ENCODE data around the gene SMARCD1. TPM values are rescaled to one million over a fixed set of nuclear protein-coding genes. Genes with fewer than 3 reads are reported as not detected.

SMARCD1 gene
- total RNA-seq, 2 donors from 2014 or later: 34.2 to 52.7 TPM

- Histone ChIP-seq H3K36me3 (replicated peaks in 1 of 2; ENCODE audit: insufficient read depth in 1 of 2, low read depth in 2 of 2) (no peaks in the 10 kb centered on the region), H3K4me1 (peaks cover 21% of the 10 kb centered on the region), H3K9me3 (no peaks in the 10 kb centered on the region), H3K4me3 (no peak overlapping the region), H3K27ac (no peak overlapping the region), H3K27me3 (peaks cover 0 to 10% of the 10 kb centered on the region in 2 donors)
- intact Hi-C loops (cut with DNase I): loop anchor here (5.0 kb wide), 1 partner anchor 88 kb away; the partner anchor contains the start of gene AQP6
- ATAC-seq (no peak), DNase-seq (no peak)
- no peak for TF ChIP-seq POLR2A (IDR thresholded peaks at IDR 0.05)
- TF ChIP-seq CTCF (IDR thresholded peaks at IDR 0.05): no peak
- 59 to 75% methylated on average over 1 to 4 of the region's 4 CpGs for WGBS, 2 donors
Observed at GRCh38 chr12:50060120-50060468, 25.0 kb upstream of the SMARCD1 start.

DNA sequence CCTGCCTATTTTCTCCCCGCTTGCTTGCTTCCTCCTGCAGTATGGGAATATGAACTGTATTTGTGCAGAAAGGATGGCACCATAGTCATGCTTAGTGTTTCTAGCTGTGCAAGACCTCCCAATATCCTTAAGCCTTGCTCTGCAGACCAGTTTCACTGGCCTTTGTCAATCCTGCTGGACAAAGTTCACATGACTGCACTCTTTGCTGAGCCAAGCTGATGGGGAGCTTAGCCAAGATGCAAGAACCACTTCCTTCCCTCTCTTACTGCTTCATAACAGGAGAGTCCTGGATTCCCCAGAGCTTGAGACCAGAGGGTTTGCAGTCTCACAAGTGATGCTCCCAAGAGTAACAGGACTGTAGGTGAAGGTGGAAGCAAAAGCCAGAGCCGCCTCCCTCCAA, 24.0 kb upstream of the SMARCD1 start:
- ATAC-seq: no peak
- intact Hi-C loops (cut with DNase I): loop anchor here (5.0 kb wide), 1 partner anchor 89 kb away; the partner anchor contains the start of gene AQP6
- H3K27me3 ChIP-seq: peaks cover 0 to 2% of the 10 kb centered on the region in 2 donors
- no peak for TF ChIP-seq CTCF (IDR thresholded peaks at IDR 0.05)
- no peak for TF ChIP-seq POLR2A (IDR thresholded peaks at IDR 0.05)
- no peaks in the 10 kb centered on the region for H3K36me3 ChIP-seq (replicated peaks in 1 of 2; ENCODE audit: insufficient read depth in 1 of 2, low read depth in 2 of 2)
- no peaks in the 10 kb centered on the region for H3K9me3 ChIP-seq
- no peak overlapping the region for H3K27ac ChIP-seq
- WGBS, 2 donors: 72 to 96% methylated on average over 2 of the region's 2 CpGs
- no peak overlapping the region for H3K4me3 ChIP-seq
- peaks cover 14% of the 10 kb centered on the region for H3K4me1 ChIP-seq
- DNase-seq: peak in 1 of 4 donors; percentile 48

- ATAC-seq (no peak), DNase-seq (no peak)
- peaks cover 5% of the 10 kb centered on the region for H3K4me1 ChIP-seq
- 57 to 62% methylated on average over 6 of the region's 6 CpGs for WGBS, 2 donors
- intact Hi-C loops (cut with DNase I): loop anchor here (5.0 kb wide), 1 partner anchor 90 kb away; the partner anchor contains the start of gene AQP6
- H3K27ac ChIP-seq: no peak overlapping the region
- H3K4me3 ChIP-seq: no peak overlapping the region
- H3K9me3 ChIP-seq: no peaks in the 10 kb centered on the region
- TF ChIP-seq POLR2A (IDR thresholded peaks at IDR 0.05): no peak
- TF ChIP-seq CTCF (IDR thresholded peaks at IDR 0.05): no peak
- no peaks in the 10 kb centered on the region for H3K36me3 ChIP-seq (replicated peaks in 1 of 2; ENCODE audit: insufficient read depth in 1 of 2, low read depth in 2 of 2)
- H3K27me3 ChIP-seq: no peaks in the 10 kb centered on the region
Observed at GRCh38 chr12:50061946-50062686, 23.0 kb upstream of the SMARCD1 start.

DNA sequence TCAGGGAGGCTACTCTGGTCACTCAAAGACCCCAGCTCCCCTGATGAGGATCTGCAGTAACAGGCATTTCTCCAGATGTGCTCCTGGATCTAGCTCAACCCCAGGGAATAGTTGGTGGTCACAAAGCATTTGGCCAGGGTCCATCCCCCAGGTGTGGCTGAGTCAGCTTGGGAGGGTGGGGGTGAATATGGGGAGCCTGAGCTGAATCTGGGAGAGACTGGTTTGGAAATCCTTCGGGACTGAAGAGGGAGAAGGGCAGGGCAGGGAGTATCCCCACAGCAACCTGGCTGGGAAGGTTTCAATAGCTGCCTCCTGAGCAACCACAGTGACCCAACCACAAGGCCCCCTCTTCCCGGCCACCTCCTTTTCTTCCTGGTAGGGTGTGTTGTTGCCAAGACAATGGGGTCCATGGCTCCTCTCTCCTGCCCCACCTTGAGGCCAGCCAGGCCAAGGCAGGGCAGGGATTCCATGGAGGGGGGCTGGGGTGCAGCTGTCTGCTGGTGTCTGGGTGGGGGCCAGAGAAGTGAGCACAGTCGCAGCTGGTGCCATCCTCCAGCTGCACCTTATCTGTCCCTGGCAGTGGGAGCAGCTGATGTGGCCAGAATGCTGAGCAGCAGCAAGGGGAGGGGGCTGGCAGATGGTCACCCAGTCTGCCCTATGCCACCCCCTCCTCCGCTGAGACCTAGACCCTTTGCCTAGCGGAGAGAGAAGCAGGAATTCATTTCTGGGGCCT, 22.2 kb upstream of the SMARCD1 start:
- Histone ChIP-seq H3K27ac (no peak overlapping the region), H3K4me3 (no peak overlapping the region), H3K36me3 (replicated peaks in 1 of 2; ENCODE audit: insufficient read depth in 1 of 2, low read depth in 2 of 2) (no peaks in the 10 kb centered on the region), H3K9me3 (no peaks in the 10 kb centered on the region), H3K4me1 (peaks cover 1% of the 10 kb centered on the region), H3K27me3 (no peaks in the 10 kb centered on the region)
- ATAC-seq (no peak), DNase-seq (no peak)
- intact Hi-C loops (cut with DNase I): loop anchor here (5.0 kb wide), 1 partner anchor 91 kb away; the partner anchor contains the start of gene AQP6
- TF ChIP-seq CTCF (IDR thresholded peaks at IDR 0.05) (no peak), POLR2A (IDR thresholded peaks at IDR 0.05) (no peak)
- 67 to 72% methylated on average over 4 to 5 of the region's 5 CpGs for WGBS, 2 donors
